Fibroblast of lung (primary cell): ENCODE results near the gene EGLN1. TPM values are rescaled to one million over a fixed set of nuclear protein-coding genes. Genes with fewer than 3 reads are reported as not detected.
"Not testable (repeated sequence)": the region's sequence is repeated elsewhere in the genome, so short reads cannot be mapped to it uniquely, and the experiment has no call there.

Experiments
- DNase-seq, 2 donors: peaks; one replicate each; pipeline versions ENCODE4 v3.0.0 to v3.0.0-alpha.2; 2010; ENCODE audit warnings: low read depth in 2 of 2
- H2AFZ ChIP-seq: 2 replicates; pipeline ENCODE4 v1.5.1; 2012; ENCODE audit warnings: low read length, control low read depth, inconsistent platforms
- H3K27ac ChIP-seq: 2 replicates; pipeline ENCODE4 v1.5.1; 2011; ENCODE audit warnings: low read length, control low read depth; ENCODE audit not compliant: insufficient read depth
- H3K27me3 ChIP-seq: 2 replicates; pipeline ENCODE4 v1.5.1; 2011; ENCODE audit warnings: mild to moderate bottlenecking, low read length; ENCODE audit not compliant: control insufficient read depth, insufficient read depth
- H3K36me3 ChIP-seq: 2 replicates; pipeline ENCODE4 v1.5.1; 2011; ENCODE audit warnings: low read length; ENCODE audit not compliant: control insufficient read depth, insufficient read depth
- H3K4me1 ChIP-seq: 2 replicates; pipeline ENCODE4 v1.5.1; 2011; ENCODE audit warnings: low read length; ENCODE audit not compliant: control insufficient read depth, insufficient read depth; ENCODE audit errors: extremely low read depth
- H3K4me2 ChIP-seq: 2 replicates; pipeline ENCODE4 v1.5.1; 2011; ENCODE audit warnings: low read length, control low read depth; ENCODE audit not compliant: insufficient read depth; ENCODE audit errors: extremely low read depth
- H3K4me3 ChIP-seq, 4 experiments: fragments of 200-600 bp in 1 of 4; sonication (generic) in 1 of 4; replicated peaks in 1 of 4; 2 replicates each; pipeline ENCODE4 v1.5.1; 2011 to 2016; ENCODE audit warnings: low read length in 4 of 4, low read depth in 3 of 4, mild to moderate bottlenecking in 3 of 4, control low read depth in 2 of 4, inconsistent platforms in 1 of 4, mixed read lengths in 1 of 4; ENCODE audit not compliant: insufficient read depth in 1 of 4; ENCODE audit errors: control extremely low read depth in 1 of 4
- H3K79me2 ChIP-seq: 2 replicates; pipeline ENCODE4 v1.5.1; 2012; ENCODE audit warnings: mild to moderate bottlenecking, low read length, inconsistent platforms; ENCODE audit not compliant: control insufficient read depth, insufficient read depth
- H3K9ac ChIP-seq: 2 replicates; pipeline ENCODE4 v1.5.1; 2011; ENCODE audit warnings: mild to moderate bottlenecking, low read length, control low read depth; ENCODE audit not compliant: insufficient read depth
- H3K9me3 ChIP-seq: 2 replicates; pipeline ENCODE4 v1.5.1; 2012; ENCODE audit warnings: low read depth, low read length; ENCODE audit not compliant: control insufficient read depth, insufficient read depth
- H4K20me1 ChIP-seq: 2 replicates; pipeline ENCODE4 v1.5.1; 2011; ENCODE audit warnings: low read length; ENCODE audit not compliant: control insufficient read depth, insufficient read depth; ENCODE audit errors: extremely low read depth
- CTCF ChIP-seq, 2 donors: IDR thresholded peaks in 1 of 2; conservative IDR thresholded peaks in 1 of 2; 1 replicate in 1 of 2; 2 replicates in 1 of 2; pipeline ENCODE4 v1.5.1; 2011 to 2012; ENCODE audit warnings: low read length in 2 of 2, control low read depth in 1 of 2, inconsistent platforms in 1 of 2, low read depth in 1 of 2, mild to moderate bottlenecking in 1 of 2
- EZH2 ChIP-seq: IDR thresholded peaks from 2 replicates; pipeline ENCODE4 v1.5.1; 2012; ENCODE audit warnings: low read length, control low read depth, mild to moderate bottlenecking; ENCODE audit errors: missing control alignments
- polyA plus RNA-seq, 2 donors: library from polyadenylated mRNA; depleted of rRNA in 1 of 2; stranded (reverse) in 1 of 2; unstranded in 1 of 2; fragments of >200 nt; gene quantifications; 2 replicates each; pipeline ENCODE4 v1.2.1, GENCODE V29; 2011 to 2012; ENCODE audit warnings: missing spikeins in 1 of 2
- total RNA-seq: library from RNA; depleted of rRNA; stranded (reverse); fragments of >200 nt; gene quantifications from 2 replicates; pipeline ENCODE4 v1.2.1, GENCODE V29; 2014

The EGLN1 gene
- total and polyA plus RNA-seq, 2 donors (not counting 1 experiment from before 2014, with no cell fraction given): 49.3 to 50.9 TPM

DNA sequence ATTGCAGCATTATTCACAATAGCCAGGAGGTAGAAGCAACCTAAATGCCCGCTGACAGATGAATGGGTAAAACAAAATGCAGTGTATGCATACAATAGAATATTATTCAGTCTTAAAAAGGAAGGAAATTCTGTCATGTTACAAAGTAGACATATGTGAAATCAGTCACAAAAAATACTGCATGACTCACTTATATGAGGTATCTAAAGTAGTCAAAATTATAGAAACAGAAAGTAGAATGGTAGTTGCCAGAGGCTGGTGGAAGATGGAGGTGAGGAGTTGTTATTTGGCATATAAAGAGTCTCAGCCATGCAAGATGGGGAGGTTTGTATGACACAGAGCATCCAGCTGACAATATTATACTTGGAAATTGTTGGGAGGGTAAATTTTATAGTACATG is 43.0 kb upstream of the EGLN1 start:
- Histone ChIP-seq H3K27ac (no peak overlapping the region), H3K36me3 (no peaks in the 10 kb centered on the region), H3K4me3 (no peak overlapping the region), H3K9ac (no peak overlapping the region), H4K20me1 (no peaks in the 10 kb centered on the region), H3K9me3 (no peaks in the 10 kb centered on the region), H2AFZ (no peak overlapping the region), H3K27me3 (no peaks in the 10 kb centered on the region), H3K4me1 (no peaks in the 10 kb centered on the region), H3K79me2 (no peaks in the 10 kb centered on the region), H3K4me2 (no peak overlapping the region)
- TF ChIP-seq EZH2 (no peak), CTCF (conservative IDR thresholded peaks at IDR 0.05 in 1 of 2, IDR thresholded peaks at IDR 0.05 in 1 of 2; ENCODE audit: low read depth in 1 of 2, low read length in 2 of 2) (no peak)
- no peak for DNase-seq

GRCh38 chr1:231463541-231463940 is 41.5 kb upstream of the EGLN1 start:
- DNase-seq: no peak
- Histone ChIP-seq H3K4me3 (no peak overlapping the region), H3K9me3 (no peaks in the 10 kb centered on the region), H4K20me1 (no peaks in the 10 kb centered on the region), H3K4me2 (no peak overlapping the region), H3K36me3 (no peaks in the 10 kb centered on the region), H3K4me1 (no peaks in the 10 kb centered on the region), H3K9ac (no peak overlapping the region), H3K27me3 (no peaks in the 10 kb centered on the region), H3K79me2 (no peaks in the 10 kb centered on the region), H3K27ac (no peak overlapping the region), H2AFZ (no peak overlapping the region)
- no peak for TF ChIP-seq CTCF (conservative IDR thresholded peaks at IDR 0.05 in 1 of 2, IDR thresholded peaks at IDR 0.05 in 1 of 2; ENCODE audit: low read depth in 1 of 2, low read length in 2 of 2)
- TF ChIP-seq EZH2: no peak

DNA sequence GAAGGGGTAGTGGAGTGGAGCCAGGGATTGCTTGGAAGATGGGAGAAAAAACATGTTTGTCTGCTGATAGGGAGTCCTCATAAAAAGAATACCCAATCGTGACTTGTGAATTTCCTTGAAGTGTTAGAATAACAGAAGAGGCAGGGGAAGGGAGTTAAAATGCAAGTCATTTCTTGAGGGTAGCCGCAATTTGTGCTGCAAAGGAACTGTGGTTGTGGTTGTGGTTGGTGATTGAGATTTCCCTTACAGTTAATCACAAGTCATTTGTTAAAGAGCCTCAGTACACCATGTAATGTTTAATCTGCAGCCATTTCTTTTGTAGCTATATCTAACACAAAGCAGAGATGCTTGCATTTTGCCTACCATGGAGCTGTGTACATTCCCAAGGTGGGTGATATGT is 38.5 kb upstream of the EGLN1 start:
- no peaks in the 10 kb centered on the region for H4K20me1 ChIP-seq
- H3K27ac ChIP-seq: no peak overlapping the region
- no peaks in the 10 kb centered on the region for H3K27me3 ChIP-seq
- TF ChIP-seq EZH2 (no peak), CTCF (conservative IDR thresholded peaks at IDR 0.05 in 1 of 2, IDR thresholded peaks at IDR 0.05 in 1 of 2; ENCODE audit: low read depth in 1 of 2, low read length in 2 of 2) (no peak)
- no peak overlapping the region for H3K9ac ChIP-seq
- no peaks in the 10 kb centered on the region for H3K79me2 ChIP-seq
- H3K4me1 ChIP-seq: no peaks in the 10 kb centered on the region
- peak in 1 of 2 donors; percentile 84 for DNase-seq
- no peaks in the 10 kb centered on the region for H3K9me3 ChIP-seq
- no peaks in the 10 kb centered on the region for H3K36me3 ChIP-seq
- H3K4me2 ChIP-seq: no peak overlapping the region
- H3K4me3 ChIP-seq: no peak overlapping the region
- H2AFZ ChIP-seq: no peak overlapping the region

DNA sequence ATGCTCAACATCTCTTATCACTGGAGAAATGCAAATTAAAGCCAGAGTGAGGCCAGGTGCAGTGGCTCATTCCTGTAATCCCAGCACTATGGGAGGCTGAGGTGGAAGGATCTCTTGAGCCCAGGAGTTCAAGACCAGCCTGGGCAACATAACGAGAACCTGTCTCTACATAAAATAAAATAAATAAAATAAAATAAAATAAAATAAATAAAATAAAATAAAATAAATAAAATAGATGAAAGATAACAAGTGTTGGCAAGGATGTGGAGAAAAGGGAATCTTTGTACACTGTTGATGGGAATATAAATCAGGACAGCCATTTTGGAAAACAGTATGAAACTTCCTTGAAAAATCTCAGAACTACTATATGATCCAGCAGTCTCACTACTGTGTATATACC is 37.4 kb upstream of the EGLN1 start:
- H3K9me3 ChIP-seq, H2AFZ ChIP-seq, H3K79me2 ChIP-seq, H3K27ac ChIP-seq, DNase-seq, H3K4me1 ChIP-seq, H3K36me3 ChIP-seq, H3K27me3 ChIP-seq, H4K20me1 ChIP-seq, H3K4me2 ChIP-seq, H3K9ac ChIP-seq, H3K4me3 ChIP-seq: not testable (repeated sequence)

- H3K4me3 ChIP-seq, H3K79me2 ChIP-seq, H4K20me1 ChIP-seq, H3K4me1 ChIP-seq, H3K27me3 ChIP-seq, H3K4me2 ChIP-seq, DNase-seq, H3K9ac ChIP-seq, H2AFZ ChIP-seq, H3K36me3 ChIP-seq, H3K9me3 ChIP-seq, H3K27ac ChIP-seq: not testable (repeated sequence)
Measured at GRCh38 chr1:231457956-231458355, 35.9 kb upstream of the EGLN1 start.
